GM18502 (cell line): ENCODE results near the gene NCOR1.
"Not testable (repeated sequence)": the region's sequence is repeated elsewhere in the genome, so short reads cannot be mapped to it uniquely, and the experiment has no call there.

Source experiments
- ATAC-seq: cut with Tn5 transposase; IDR thresholded peaks from one replicate; pipeline ENCODE4 v1.9.1; 2021; ENCODE audit warnings: mild to moderate bottlenecking; ENCODE audit not compliant: unreplicated experiment, poor library complexity

The NCOR1 gene

GRCh38 chr17:16106161-16106891 is 109.0 kb downstream of the NCOR1 start:
- ATAC-seq = no peak

GRCh38 chr17:16104189-16104588 is 111.1 kb downstream of the NCOR1 start:
- ATAC-seq = no peak

- no peak for ATAC-seq
Measured at GRCh38 chr17:16101440-16101839, 113.9 kb downstream of the NCOR1 start.

- ATAC-seq = no peak
Measured at GRCh38 chr17:16100737-16101400, 114.5 kb downstream of the NCOR1 start.

- no peak for ATAC-seq
Measured at GRCh38 chr17:16091773-16092172, 123.6 kb downstream of the NCOR1 start.

- ATAC-seq = no peak
Measured at GRCh38 chr17:16086957-16087356, 128.4 kb downstream of the NCOR1 start.

- ATAC-seq = no peak
Measured at GRCh38 chr17:16085066-16085699, 130.2 kb downstream of the NCOR1 start.

- no peak for ATAC-seq
Measured at GRCh38 chr17:16083223-16083622, 132.1 kb downstream of the NCOR1 start.

GRCh38 chr17:16081507-16082087 is 133.7 kb downstream of the NCOR1 start:
- no peak for ATAC-seq

- no peak for ATAC-seq
Measured at GRCh38 chr17:16080366-16080765, 135.0 kb downstream of the NCOR1 start.

GRCh38 chr17:16075949-16076348 is 139.4 kb downstream of the NCOR1 start:
- ATAC-seq = no peak

- no peak for ATAC-seq
Measured at GRCh38 chr17:16074423-16074822, 140.9 kb downstream of the NCOR1 start.

GRCh38 chr17:16073845-16074244 is 141.5 kb downstream of the NCOR1 start:
- no peak for ATAC-seq

GRCh38 chr17:16072031-16072430 is 143.3 kb downstream of the NCOR1 start:
- ATAC-seq = no peak

GRCh38 chr17:16068323-16068722 is 147.0 kb downstream of the NCOR1 start:
- ATAC-seq = no peak

- ATAC-seq = no peak
Measured at GRCh38 chr17:16066125-16066524, 149.2 kb downstream of the NCOR1 start.

- ATAC-seq = no peak
Measured at GRCh38 chr17:16061631-16062030, 153.7 kb downstream of the NCOR1 start.

GRCh38 chr17:16055139-16055538 is 160.2 kb downstream of the NCOR1 start:
- not testable (repeated sequence) for ATAC-seq

- ATAC-seq = no peak
Measured at GRCh38 chr17:16052486-16052885, 162.8 kb downstream of the NCOR1 start.

- ATAC-seq = no peak
Measured at GRCh38 chr17:16050844-16051243, 164.5 kb downstream of the NCOR1 start.

- no peak for ATAC-seq
Measured at GRCh38 chr17:16048811-16049449, 166.4 kb downstream of the NCOR1 start.
